OCI-M2 (cell line): Measurements from ENCODE around the gene PTGS1.
"Not testable (repeated sequence)": the region's sequence is repeated elsewhere in the genome, so short reads cannot be mapped to it uniquely, and the experiment has no call there.

ENCODE experiments used
- DNase-seq: peaks from one replicate; lab custom pipeline; 2025; ENCODE audit not compliant: unreplicated experiment; lab: John Stamatoyannopoulos, UW

PTGS1 gene

GRCh38 chr9:122394265-122395125 is 23.7 kb downstream of the PTGS1 start:
- no peak for DNase-seq

GRCh38 chr9:122396614-122397148 is 25.9 kb downstream of the PTGS1 start:
- DNase-seq, result no peak

- no peak for DNase-seq
Measured at GRCh38 chr9:122397749-122398148, 26.9 kb downstream of the PTGS1 start.

GRCh38 chr9:122398371-122398924 is 27.6 kb downstream of the PTGS1 start:
- no peak for DNase-seq

GRCh38 chr9:122401896-122402295 is 31.1 kb downstream of the PTGS1 start:
- no peak for DNase-seq

GRCh38 chr9:122402403-122402871 is 31.6 kb downstream of the PTGS1 start:
- peak; percentile 12 for DNase-seq

- DNase-seq, result no peak
Measured at GRCh38 chr9:122402874-122403273, 32.0 kb downstream of the PTGS1 start.

- DNase-seq, result no peak
Measured at GRCh38 chr9:122403381-122404000, 32.7 kb downstream of the PTGS1 start.

GRCh38 chr9:122405304-122406069 is 34.7 kb downstream of the PTGS1 start:
- DNase-seq, result not testable (repeated sequence)

- DNase-seq, result no peak
Measured at GRCh38 chr9:122406070-122406890, 35.5 kb downstream of the PTGS1 start.

- DNase-seq, result not testable (repeated sequence)
Measured at GRCh38 chr9:122414108-122414507, 43.3 kb downstream of the PTGS1 start.

GRCh38 chr9:122418016-122418415 is 47.2 kb downstream of the PTGS1 start:
- no peak for DNase-seq

GRCh38 chr9:122420315-122420714 is 49.5 kb downstream of the PTGS1 start:
- no peak for DNase-seq

GRCh38 chr9:122425087-122425486 is 54.3 kb downstream of the PTGS1 start:
- DNase-seq, result no peak

- no peak for DNase-seq
Measured at GRCh38 chr9:122426723-122427122, 55.9 kb downstream of the PTGS1 start.

- DNase-seq, result no peak
Measured at GRCh38 chr9:122442568-122442967, 71.7 kb downstream of the PTGS1 start.

GRCh38 chr9:122444041-122444733 is 73.4 kb downstream of the PTGS1 start:
- DNase-seq, result no peak
